Stimulated activated CD4-positive, alpha-beta T cell treated with anti-CD3 and anti-CD28 coated beads, Interleukin-4, amount 100 ng/mL, for 4 hours (primary cell): ENCODE measurements around the gene FRY.
A peak's percentile ranks its signal among the peaks of the same experiment; 100 is the strongest.

Experiments
- DNase-seq, 2 experiments: peaks; one replicate each; pipeline ENCODE4 v3.0.0-alpha.2; 2020

The FRY gene

GRCh38 chr13:32017474-32017873 is 14.1 kb upstream of the FRY start:
- DNase-seq: no peak

- peak in 1 of 2 experiments; percentile 15 for DNase-seq
Measured at GRCh38 chr13:32019612-32020233, 11.9 kb upstream of the FRY start.

GRCh38 chr13:32021785-32022184 is 9.8 kb upstream of the FRY start:
- no peak for DNase-seq

GRCh38 chr13:32022311-32022710 is 9.3 kb upstream of the FRY start:
- no peak for DNase-seq

GRCh38 chr13:32023096-32023495 is 8.5 kb upstream of the FRY start:
- DNase-seq: no peak

- DNase-seq: no peak
Measured at GRCh38 chr13:32023698-32024097, 7.9 kb upstream of the FRY start.

- DNase-seq: no peak
Measured at GRCh38 chr13:32024750-32025149, 6.8 kb upstream of the FRY start.

- DNase-seq: no peak
Measured at GRCh38 chr13:32025730-32026129, 5.8 kb upstream of the FRY start.

GRCh38 chr13:32026623-32027022 is 5.0 kb upstream of the FRY start:
- no peak for DNase-seq

- DNase-seq: no peak
Measured at GRCh38 chr13:32028711-32029110, 2.9 kb upstream of the FRY start.

GRCh38 chr13:32029684-32030083 is 1.9 kb upstream of the FRY start:
- no peak for DNase-seq

- DNase-seq: no peak
Measured at GRCh38 chr13:32031815-32032370, 319 bp downstream of the FRY start.

GRCh38 chr13:32032759-32033158 is 1.2 kb downstream of the FRY start:
- no peak for DNase-seq

- no peak for DNase-seq
Measured at GRCh38 chr13:32033744-32034143, 2.2 kb downstream of the FRY start.

- no peak for DNase-seq
Measured at GRCh38 chr13:32035716-32036115, 4.1 kb downstream of the FRY start.

GRCh38 chr13:32036126-32036695 is 4.6 kb downstream of the FRY start:
- DNase-seq: no peak

- no peak for DNase-seq
Measured at GRCh38 chr13:32036757-32037156, 5.2 kb downstream of the FRY start.

- DNase-seq: no peak
Measured at GRCh38 chr13:32037471-32037870, 5.9 kb downstream of the FRY start.

GRCh38 chr13:32038343-32038742 is 6.8 kb downstream of the FRY start:
- DNase-seq: no peak

GRCh38 chr13:32039056-32039455 is 7.5 kb downstream of the FRY start:
- no peak for DNase-seq

GRCh38 chr13:32039528-32039927 is 8.0 kb downstream of the FRY start:
- no peak for DNase-seq

- no peak for DNase-seq
Measured at GRCh38 chr13:32040052-32040642, 8.6 kb downstream of the FRY start.

GRCh38 chr13:32040689-32041088 is 9.1 kb downstream of the FRY start:
- DNase-seq: no peak

- DNase-seq: no peak
Measured at GRCh38 chr13:32041429-32041828, 9.9 kb downstream of the FRY start.

- DNase-seq: no peak
Measured at GRCh38 chr13:32042551-32042950, 11.0 kb downstream of the FRY start.
